GM19043 (cell line): ENCODE measurements around the gene MAN1C1.
A peak's percentile ranks its signal among the peaks of the same experiment; 100 is the strongest.

Experiments
- ATAC-seq: cut with Tn5 transposase; IDR thresholded peaks from one replicate; pipeline ENCODE4 v1.9.1; 2021; ENCODE audit warnings: low read depth; ENCODE audit not compliant: unreplicated experiment

The MAN1C1 gene

GRCh38 chr1:25808481-25809244, 192.1 kb downstream of the MAN1C1 start:
- no peak for ATAC-seq

GRCh38 chr1:25809283-25809926, 192.8 kb downstream of the MAN1C1 start:
- ATAC-seq: no peak

GRCh38 chr1:25809929-25810328, 193.3 kb downstream of the MAN1C1 start:
- no peak for ATAC-seq

- ATAC-seq: no peak
Measured at GRCh38 chr1:25810341-25811299, 194.0 kb downstream of the MAN1C1 start.

- no peak for ATAC-seq
Measured at GRCh38 chr1:25811384-25812082, 194.9 kb downstream of the MAN1C1 start.

GRCh38 chr1:25813071-25813733, 196.6 kb downstream of the MAN1C1 start:
- ATAC-seq: no peak

- no peak for ATAC-seq
Measured at GRCh38 chr1:25813734-25814471, 197.3 kb downstream of the MAN1C1 start.

- no peak for ATAC-seq
Measured at GRCh38 chr1:25814549-25815087, 198.0 kb downstream of the MAN1C1 start.

GRCh38 chr1:25815208-25816111, 198.9 kb downstream of the MAN1C1 start:
- no peak for ATAC-seq

GRCh38 chr1:25816112-25816718, 199.6 kb downstream of the MAN1C1 start:
- no peak for ATAC-seq

- ATAC-seq: no peak
Measured at GRCh38 chr1:25817840-25818501, 201.4 kb downstream of the MAN1C1 start.

GRCh38 chr1:25818569-25818968, 202.0 kb downstream of the MAN1C1 start:
- ATAC-seq: no peak

- peak; percentile 79 for ATAC-seq
Measured at GRCh38 chr1:25819491-25820246, 203.1 kb downstream of the MAN1C1 start, which contains the start of gene MTFR1L. Gene MTFR1L, plus strand, starts transcription at chr1:25819954. Its CDS starts 3,151 bp downstream, at chr1:25823105.

GRCh38 chr1:25820247-25821111, 203.9 kb downstream of the MAN1C1 start:
- peak; percentile 54 for ATAC-seq

GRCh38 chr1:25821112-25821476, 204.5 kb downstream of the MAN1C1 start:
- ATAC-seq: no peak
